ENCODE data around the gene STK16.

DNA sequence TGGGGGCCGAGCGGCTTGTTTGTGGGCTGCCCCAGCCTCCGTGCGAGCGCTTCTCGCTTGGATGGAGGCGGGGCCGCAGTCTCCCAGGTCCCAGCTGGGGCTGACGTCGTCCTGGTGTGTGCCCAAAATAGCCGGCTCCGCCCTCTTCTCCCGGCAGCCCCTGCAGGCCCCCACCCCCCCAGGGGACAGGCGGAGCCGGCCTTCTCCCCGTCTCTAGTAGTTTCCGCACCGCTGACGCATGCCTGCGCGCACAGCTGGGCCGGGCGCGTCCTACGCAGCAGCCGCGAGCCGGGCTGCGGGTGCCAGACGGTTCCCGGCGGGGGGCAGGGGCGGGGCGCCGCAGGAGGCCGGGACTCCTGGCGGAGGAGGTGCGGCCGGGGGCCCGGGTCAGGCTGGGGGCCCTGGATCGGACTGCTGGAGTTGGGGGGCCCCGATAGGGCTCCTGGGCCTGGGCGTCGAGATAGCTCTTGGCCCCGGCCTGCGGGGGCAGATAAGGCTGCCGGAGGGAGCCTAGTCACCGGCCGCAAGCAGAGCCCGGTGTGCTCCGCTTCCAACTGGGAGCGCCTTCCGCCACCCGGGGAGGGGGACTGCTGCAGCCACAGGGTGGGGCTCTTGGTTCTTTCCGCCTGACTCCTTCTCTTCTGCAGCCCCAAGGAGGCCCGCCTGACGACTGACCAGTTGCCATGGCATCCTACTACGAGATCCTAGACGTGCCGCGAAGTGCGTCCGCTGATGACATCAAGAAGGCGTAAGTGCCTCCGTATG lies 34.1 kb downstream of the STK16 start, which contains the start of gene DNAJB2:
- TF ChIP-seq, protein P1, sequence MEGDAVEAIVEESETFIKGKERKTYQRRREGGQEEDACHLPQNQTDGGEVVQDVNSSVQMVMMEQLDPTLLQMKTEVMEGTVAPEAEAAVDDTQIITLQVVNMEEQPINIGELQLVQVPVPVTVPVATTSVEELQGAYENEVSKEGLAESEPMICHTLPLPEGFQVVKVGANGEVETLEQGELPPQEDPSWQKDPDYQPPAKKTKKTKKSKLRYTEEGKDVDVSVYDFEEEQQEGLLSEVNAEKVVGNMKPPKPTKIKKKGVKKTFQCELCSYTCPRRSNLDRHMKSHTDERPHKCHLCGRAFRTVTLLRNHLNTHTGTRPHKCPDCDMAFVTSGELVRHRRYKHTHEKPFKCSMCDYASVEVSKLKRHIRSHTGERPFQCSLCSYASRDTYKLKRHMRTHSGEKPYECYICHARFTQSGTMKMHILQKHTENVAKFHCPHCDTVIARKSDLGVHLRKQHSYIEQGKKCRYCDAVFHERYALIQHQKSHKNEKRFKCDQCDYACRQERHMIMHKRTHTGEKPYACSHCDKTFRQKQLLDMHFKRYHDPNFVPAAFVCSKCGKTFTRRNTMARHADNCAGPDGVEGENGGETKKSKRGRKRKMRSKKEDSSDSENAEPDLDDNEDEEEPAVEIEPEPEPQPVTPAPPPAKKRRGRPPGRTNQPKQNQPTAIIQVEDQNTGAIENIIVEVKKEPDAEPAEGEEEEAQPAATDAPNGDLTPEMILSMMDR (IDR thresholded peaks at IDR 0.05): no peak
- TF ChIP-seq POLR2A (IDR thresholded peaks at IDR 0.05): peak; percentile 94 to 97
